HUES48 (cell line): Measurements from ENCODE around the gene ZFP1.

Experiments used
- H3K27ac ChIP-seq: one replicate; pipeline ENCODE4 v1.7.0; 2013; ENCODE audit warnings: low read depth, low read length, inconsistent platforms
- H3K27me3 ChIP-seq: 2 replicates; pipeline ENCODE4 v1.6.1; 2013; ENCODE audit warnings: mild to moderate bottlenecking, low read length; ENCODE audit not compliant: control insufficient read depth, insufficient read depth
- H3K36me3 ChIP-seq: 2 replicates; pipeline ENCODE4 v1.6.1; 2013; ENCODE audit warnings: low read length; ENCODE audit not compliant: control insufficient read depth, insufficient read depth
- H3K4me1 ChIP-seq: 2 replicates; pipeline ENCODE4 v1.6.1; 2013; ENCODE audit warnings: mild to moderate bottlenecking, low read length; ENCODE audit not compliant: control insufficient read depth, insufficient read depth
- H3K4me3 ChIP-seq: 2 replicates; pipeline ENCODE4 v1.5.1; 2013; ENCODE audit warnings: mild to moderate bottlenecking, low read depth, low read length
- H3K9ac ChIP-seq: 2 replicates; pipeline ENCODE4 v1.6.1; 2013; ENCODE audit warnings: mild to moderate bottlenecking, low read depth, low read length, moderate library complexity
- H3K9me3 ChIP-seq: 2 replicates; pipeline ENCODE4 v1.6.1; 2013; ENCODE audit warnings: low read length; ENCODE audit not compliant: control insufficient read depth, insufficient read depth

The ZFP1 gene

GRCh38 chr16:75218256-75219076 is 70.1 kb downstream of the ZFP1 start, which contains the start of gene CTRB1:
Gene CTRB1, plus strand, starts transcription at chr16:75218988. Its CDS starts 20 bp downstream, at chr16:75219008.
- no peak within 1 kb of the TSS for H3K27ac ChIP-seq
- H3K9me3 ChIP-seq, result no peaks in the 10 kb centered on the region
- H3K4me1 ChIP-seq, result no peaks in the 10 kb centered on the region
- no peak within 1 kb of the TSS for H3K4me3 ChIP-seq
- H3K9ac ChIP-seq, result no peak within 1 kb of the TSS
- H3K36me3 ChIP-seq, result no peaks in the 10 kb centered on the region
- H3K27me3 ChIP-seq, result no peaks in the 10 kb centered on the region

GRCh38 chr16:75219088-75219487 is 70.8 kb downstream of the ZFP1 start:
- Histone ChIP-seq H3K4me1 (no peaks in the 10 kb centered on the region), H3K27me3 (no peaks in the 10 kb centered on the region), H3K4me3 (no peak overlapping the region), H3K9ac (no peak overlapping the region), H3K36me3 (no peaks in the 10 kb centered on the region), H3K27ac (no peak overlapping the region), H3K9me3 (no peaks in the 10 kb centered on the region)

GRCh38 chr16:75219838-75220237 is 71.5 kb downstream of the ZFP1 start:
- no peaks in the 10 kb centered on the region for H3K9me3 ChIP-seq
- H3K4me1 ChIP-seq, result no peaks in the 10 kb centered on the region
- H3K4me3 ChIP-seq, result no peak overlapping the region
- no peaks in the 10 kb centered on the region for H3K36me3 ChIP-seq
- no peak overlapping the region for H3K9ac ChIP-seq
- no peak overlapping the region for H3K27ac ChIP-seq
- no peaks in the 10 kb centered on the region for H3K27me3 ChIP-seq
